HL-60 (cell line): ENCODE data around the gene SKI.

Experiments used
- DNase-seq, 2 experiments: peaks; one replicate each; pipeline ENCODE4 v3.0.0-alpha.2; 2010 to 2020; ENCODE audit warnings: low read depth in 1 of 2, low spot score in 1 of 2
- H3K27ac ChIP-seq: fragments of 250-450 bp; sonication (Bioruptor Pico); replicated peaks from 2 replicates; pipeline ENCODE4 v1.5.1; 2020; ENCODE audit warnings: mild to moderate bottlenecking, moderate library complexity
- H3K27me3 ChIP-seq: fragments of 250-450 bp; sonication (Bioruptor Pico); 2 replicates; pipeline ENCODE4 v1.5.1; 2021; ENCODE audit warnings: mild to moderate bottlenecking, moderate library complexity; ENCODE audit not compliant: insufficient read depth, poor library complexity, severe bottlenecking
- H3K4me3 ChIP-seq: replicated peaks from 2 replicates; pipeline ENCODE4 v1.5.1; 2011; ENCODE audit warnings: mild to moderate bottlenecking, control low read depth, low read length; ENCODE audit not compliant: insufficient read depth
- CTCF ChIP-seq: IDR thresholded peaks from one replicate; pipeline ENCODE4 v1.5.1; 2011; ENCODE audit warnings: low read length, control low read depth, inconsistent platforms; ENCODE audit not compliant: insufficient read depth
- GABPA ChIP-seq: IDR thresholded peaks from 2 replicates; pipeline ENCODE4 v1.6.1; 2012; ENCODE audit warnings: low read depth
- POLR2AphosphoS5 ChIP-seq: IDR thresholded peaks from 2 replicates; pipeline ENCODE4 v1.6.1; 2012; ENCODE audit warnings: low read depth
- REST ChIP-seq: IDR thresholded peaks from 2 replicates; pipeline ENCODE4 v1.6.1; 2012; ENCODE audit warnings: low read depth; ENCODE audit not compliant: insufficient replicate concordance
- SPI1 ChIP-seq: IDR thresholded peaks from 2 replicates; pipeline ENCODE4 v1.6.1; 2012; ENCODE audit warnings: low read depth, mild to moderate bottlenecking, borderline replicate concordance

Gene SKI

GRCh38 chr1:2273401-2274090 lies 45.4 kb downstream of the SKI start:
- Histone ChIP-seq H3K27me3 (no peaks in the 10 kb centered on the region), H3K27ac (no peak overlapping the region), H3K4me3 (no peak overlapping the region)
- TF ChIP-seq REST (no peak), POLR2AphosphoS5 (no peak), CTCF (no peak), SPI1 (no peak), GABPA (no peak)
- no peak for DNase-seq

- TF ChIP-seq CTCF (no peak), SPI1 (no peak), GABPA (no peak), REST (no peak), POLR2AphosphoS5 (no peak)
- no peak for DNase-seq
- Histone ChIP-seq H3K4me3 (no peak overlapping the region), H3K27me3 (no peaks in the 10 kb centered on the region), H3K27ac (no peak overlapping the region)
Observed at GRCh38 chr1:2274231-2274928, 46.3 kb downstream of the SKI start.

DNA sequence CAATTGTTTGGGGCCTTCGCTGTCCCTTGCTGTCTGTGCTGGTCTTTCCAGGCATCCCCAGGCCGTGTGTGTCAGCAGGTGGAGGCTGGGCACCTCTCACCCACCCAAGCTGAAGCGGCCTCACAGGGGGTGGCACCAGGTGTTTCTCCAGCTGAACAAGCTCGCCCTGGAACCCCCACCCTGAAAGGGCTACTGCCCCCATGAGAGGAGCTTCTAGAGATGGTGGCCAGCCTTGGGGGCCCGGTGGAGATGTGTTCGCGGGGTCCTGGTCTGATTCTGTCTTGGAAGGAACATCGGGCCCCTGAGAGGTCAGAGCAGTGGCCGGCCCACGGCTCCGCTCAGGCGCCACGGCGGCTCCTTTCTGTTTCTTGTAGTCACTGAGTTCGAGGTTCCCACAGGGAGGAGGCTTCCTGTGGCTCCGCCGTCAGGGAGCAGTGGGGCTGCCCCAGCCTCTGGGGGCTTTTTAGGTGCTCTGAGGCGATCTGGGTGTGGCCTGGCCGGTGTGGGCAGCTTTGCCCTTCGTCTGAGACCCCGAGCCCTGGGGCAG lies 46.9 kb downstream of the SKI start:
- no peak for TF ChIP-seq REST
- no peak for DNase-seq
- no peaks in the 10 kb centered on the region for H3K27me3 ChIP-seq
- no peak overlapping the region for H3K27ac ChIP-seq
- no peak overlapping the region for H3K4me3 ChIP-seq
